ENCODE data around the gene HNF4A.

The HNF4A gene

GRCh38 chr20:44392776-44393607 is 37.5 kb downstream of the HNF4A start:
- no peak for DNase-seq (ENCODE audit: low read depth)

GRCh38 chr20:44393608-44394451 is 38.3 kb downstream of the HNF4A start:
- no peak for DNase-seq (ENCODE audit: low read depth)

GRCh38 chr20:44394452-44394701 is 38.9 kb downstream of the HNF4A start:
- no peak for DNase-seq (ENCODE audit: low read depth)

GRCh38 chr20:44394702-44395460 is 39.4 kb downstream of the HNF4A start:
- DNase-seq (ENCODE audit: low read depth) = no peak

GRCh38 chr20:44395461-44396340 is 40.2 kb downstream of the HNF4A start:
- no peak for DNase-seq (ENCODE audit: low read depth)

GRCh38 chr20:44396369-44397130 is 41.1 kb downstream of the HNF4A start:
- DNase-seq (ENCODE audit: low read depth) = no peak

GRCh38 chr20:44398335-44398734 is 42.8 kb downstream of the HNF4A start:
- DNase-seq (ENCODE audit: low read depth) = no peak

GRCh38 chr20:44399446-44399845 is 43.9 kb downstream of the HNF4A start:
- no peak for DNase-seq (ENCODE audit: low read depth)

GRCh38 chr20:44400671-44400969 is 45.1 kb downstream of the HNF4A start:
- DNase-seq (ENCODE audit: low read depth) = no peak

- no peak for DNase-seq (ENCODE audit: low read depth)
These were observed 45.7 kb downstream of the HNF4A start for GRCh38 chr20:44400970-44401769.

GRCh38 chr20:44401770-44402390 is 46.4 kb downstream of the HNF4A start:
- no peak for DNase-seq (ENCODE audit: low read depth)

GRCh38 chr20:44402391-44403193 is 47.1 kb downstream of the HNF4A start:
- no peak for DNase-seq (ENCODE audit: low read depth)

GRCh38 chr20:44403194-44404112 is 48.0 kb downstream of the HNF4A start:
- DNase-seq (ENCODE audit: low read depth) = no peak

GRCh38 chr20:44404204-44405181 is 49.0 kb downstream of the HNF4A start:
- no peak for DNase-seq (ENCODE audit: low read depth)

GRCh38 chr20:44405257-44405656 is 49.8 kb downstream of the HNF4A start:
- DNase-seq (ENCODE audit: low read depth) = no peak

GRCh38 chr20:44405785-44406571 is 50.5 kb downstream of the HNF4A start:
- DNase-seq (ENCODE audit: low read depth) = no peak

All from activated T-helper 9 cell treated with anti-CD3 and anti-CD28 coated beads, Interleukin-2, amount 50 U/mL, for 16 hours (primary cell).